Fibroblast of the conjunctiva (primary cell): ENCODE measurements around the gene HSCB.
"Not testable (repeated sequence)": the region's sequence is repeated elsewhere in the genome, so short reads cannot be mapped to it uniquely, and the experiment has no call there.

Source experiments
- DNase-seq: peaks from one replicate; pipeline ENCODE4 v3.0.0-alpha.2; 2010; ENCODE audit warnings: low read depth

The HSCB gene

GRCh38 chr22:28741200-28741784, 547 bp upstream of the HSCB start:
- DNase-seq, result no peak

GRCh38 chr22:28742562-28742962, 723 bp downstream of the HSCB start:
- no peak for DNase-seq

- DNase-seq, result no peak
These were observed 2.0 kb downstream of the HSCB start for GRCh38 chr22:28743852-28744251.

- DNase-seq, result peak; percentile 67
These were observed 8.6 kb downstream of the HSCB start for GRCh38 chr22:28750471-28750881.

GRCh38 chr22:28754512-28754911, 12.7 kb downstream of the HSCB start:
- DNase-seq, result not testable (repeated sequence)

GRCh38 chr22:28759861-28760560, 18.2 kb downstream of the HSCB start:
- DNase-seq, result no peak

GRCh38 chr22:28761449-28761755, 19.6 kb downstream of the HSCB start:
- no peak for DNase-seq

GRCh38 chr22:28762000-28762399, 20.2 kb downstream of the HSCB start:
- DNase-seq, result not testable (repeated sequence)

- no peak for DNase-seq
These were observed 24.8 kb downstream of the HSCB start for GRCh38 chr22:28766628-28767027.

GRCh38 chr22:28768701-28769393, 27.0 kb downstream of the HSCB start:
- DNase-seq, result no peak

- no peak for DNase-seq
These were observed 27.7 kb downstream of the HSCB start for GRCh38 chr22:28769394-28770085.

- DNase-seq, result no peak
These were observed 29.5 kb downstream of the HSCB start for GRCh38 chr22:28771195-28771791.

GRCh38 chr22:28772633-28773460, 31.0 kb downstream of the HSCB start, which contains the start of gene CCDC117:
Gene CCDC117, plus strand, starts transcription at chr22:28772695. Its CDS starts 155 bp downstream, at chr22:28772850.
- DNase-seq, result peak; percentile 95

- no peak for DNase-seq
These were observed 31.6 kb downstream of the HSCB start for GRCh38 chr22:28773461-28773867.

GRCh38 chr22:28774378-28774777, 32.5 kb downstream of the HSCB start:
- DNase-seq, result no peak

- DNase-seq, result no peak
These were observed 38.0 kb downstream of the HSCB start for GRCh38 chr22:28779833-28780232.

- no peak for DNase-seq
These were observed 38.5 kb downstream of the HSCB start for GRCh38 chr22:28780296-28780695.

- no peak for DNase-seq
These were observed 42.2 kb downstream of the HSCB start for GRCh38 chr22:28783786-28784671.

- no peak for DNase-seq
These were observed 46.8 kb downstream of the HSCB start for GRCh38 chr22:28788601-28789000.

- DNase-seq, result no peak
These were observed 49.3 kb downstream of the HSCB start for GRCh38 chr22:28791124-28791523.
